ENCODE data around the gene CNOT11. TPM values are rescaled to one million over a fixed set of nuclear protein-coding genes. Genes with fewer than 3 reads are reported as not detected.
"Not testable (repeated sequence)": the region's sequence is repeated elsewhere in the genome, so short reads cannot be mapped to it uniquely, and the experiment has no call there.

The CNOT11 gene
- total and polyA plus RNA-seq, 2 donors (not counting 1 experiment from before 2014, with no cell fraction given) = 16.3 to 53.1 TPM

- peaks cover 4% of the 10 kb centered on the region for H3K4me1 ChIP-seq (ENCODE audit: control insufficient read depth, extremely low read depth, insufficient read depth, low read length)
- peaks cover 19% of the 10 kb centered on the region for H3K79me2 ChIP-seq (ENCODE audit: control insufficient read depth, insufficient read depth, low read length)
These were observed 2.9 kb upstream of the CNOT11 start for GRCh38 chr2:101249826-101250225.

GRCh38 chr2:101251246-101251781, 1.4 kb upstream of the CNOT11 start:
- not testable (repeated sequence) for H3K27ac ChIP-seq (ENCODE audit: insufficient read depth, low read length); H3K36me3 ChIP-seq (ENCODE audit: control insufficient read depth, insufficient read depth, low read length); H3K4me1 ChIP-seq (ENCODE audit: control insufficient read depth, extremely low read depth, insufficient read depth, low read length); H4K20me1 ChIP-seq (ENCODE audit: control insufficient read depth, extremely low read depth, insufficient read depth, low read length); H3K4me2 ChIP-seq (ENCODE audit: extremely low read depth, insufficient read depth, low read length); H3K4me3 ChIP-seq (replicated peaks in 1 of 4; ENCODE audit: control extremely low read depth in 1 of 4, insufficient read depth in 1 of 4, low read depth in 3 of 4, low read length in 4 of 4); H3K9ac ChIP-seq (ENCODE audit: insufficient read depth, low read length); H3K9me3 ChIP-seq (ENCODE audit: control insufficient read depth, insufficient read depth, low read depth, low read length); H2AFZ ChIP-seq (ENCODE audit: low read length); H3K27me3 ChIP-seq (ENCODE audit: control insufficient read depth, insufficient read depth, low read length); DNase-seq (ENCODE audit: low read depth in 2 of 2)
- H3K79me2 ChIP-seq (ENCODE audit: control insufficient read depth, insufficient read depth, low read length) = peaks cover 26% of the 10 kb centered on the region

More at GRCh38 chr2:101249826-101250225, 2.9 kb upstream of the CNOT11 start:
- H3K4me2 ChIP-seq (ENCODE audit: extremely low read depth, insufficient read depth, low read length) = no peak overlapping the region
- no peak overlapping the region for H2AFZ ChIP-seq (ENCODE audit: low read length)
- no peaks in the 10 kb centered on the region for H3K9me3 ChIP-seq (ENCODE audit: control insufficient read depth, insufficient read depth, low read depth, low read length)
- no peaks in the 10 kb centered on the region for H3K36me3 ChIP-seq (ENCODE audit: control insufficient read depth, insufficient read depth, low read length)
- no peaks in the 10 kb centered on the region for H4K20me1 ChIP-seq (ENCODE audit: control insufficient read depth, extremely low read depth, insufficient read depth, low read length)
- no peak overlapping the region for H3K9ac ChIP-seq (ENCODE audit: insufficient read depth, low read length)
- no peak overlapping the region for H3K27ac ChIP-seq (ENCODE audit: insufficient read depth, low read length)
- DNase-seq (ENCODE audit: low read depth in 2 of 2) = no peak
- no peak overlapping the region for H3K4me3 ChIP-seq (replicated peaks in 1 of 4; ENCODE audit: control extremely low read depth in 1 of 4, insufficient read depth in 1 of 4, low read depth in 3 of 4, low read length in 4 of 4)
- H3K27me3 ChIP-seq (ENCODE audit: control insufficient read depth, insufficient read depth, low read length) = no peaks in the 10 kb centered on the region
- TF ChIP-seq CTCF (conservative IDR thresholded peaks at IDR 0.05 in 1 of 2, IDR thresholded peaks at IDR 0.05 in 1 of 2; ENCODE audit: low read depth in 1 of 2, low read length in 2 of 2) (no peak), EZH2 (IDR thresholded peaks at IDR 0.05; ENCODE audit: low read length, missing control alignments) (no peak)

- no peaks in the 10 kb centered on the region for H3K9me3 ChIP-seq (ENCODE audit: control insufficient read depth, insufficient read depth, low read depth, low read length)
- peaks cover 4% of the 10 kb centered on the region for H3K4me1 ChIP-seq (ENCODE audit: control insufficient read depth, extremely low read depth, insufficient read depth, low read length)
- peak overlapping the region; percentile 28 to 97 (median 59) for H3K4me3 ChIP-seq (replicated peaks in 1 of 4; ENCODE audit: control extremely low read depth in 1 of 4, insufficient read depth in 1 of 4, low read depth in 3 of 4, low read length in 4 of 4)
- peak in 1 of 2 donors; percentile 10 for TF ChIP-seq CTCF (conservative IDR thresholded peaks at IDR 0.05 in 1 of 2, IDR thresholded peaks at IDR 0.05 in 1 of 2; ENCODE audit: low read depth in 1 of 2, low read length in 2 of 2)
- no peak for TF ChIP-seq EZH2 (IDR thresholded peaks at IDR 0.05; ENCODE audit: low read length, missing control alignments)
- H3K27me3 ChIP-seq (ENCODE audit: control insufficient read depth, insufficient read depth, low read length) = no peaks in the 10 kb centered on the region
- H3K4me2 ChIP-seq (ENCODE audit: extremely low read depth, insufficient read depth, low read length) = peak overlapping the region; percentile 53
- H3K9ac ChIP-seq (ENCODE audit: insufficient read depth, low read length) = peak overlapping the region; percentile 17
- H3K27ac ChIP-seq (ENCODE audit: insufficient read depth, low read length) = peak overlapping the region; percentile 5
- no peaks in the 10 kb centered on the region for H3K36me3 ChIP-seq (ENCODE audit: control insufficient read depth, insufficient read depth, low read length)
- peaks cover 26% of the 10 kb centered on the region for H3K79me2 ChIP-seq (ENCODE audit: control insufficient read depth, insufficient read depth, low read length)
- DNase-seq (ENCODE audit: low read depth in 2 of 2) = no peak
- peak overlapping the region; percentile 48 for H2AFZ ChIP-seq (ENCODE audit: low read length)
- H4K20me1 ChIP-seq (ENCODE audit: control insufficient read depth, extremely low read depth, insufficient read depth, low read length) = no peaks in the 10 kb centered on the region
These were observed 760 bp upstream of the CNOT11 start for GRCh38 chr2:101251844-101252407.
